Liver (tissue), 9 donors: Measurements from ENCODE around the gene ZNF83. TPM values are rescaled to one million over a fixed set of nuclear protein-coding genes. Genes with fewer than 3 reads are reported as not detected.

Source experiments
- DNase-seq: peaks from one replicate; pipeline ENCODE4 v3.0.0-alpha.2; 2017; ENCODE audit warnings: low spot score
- H3K27ac ChIP-seq, 2 donors: one replicate each; pipeline ENCODE4 v1.7.0; 2013; ENCODE audit warnings: inconsistent platforms in 2 of 2, low read length in 2 of 2, control low read depth in 1 of 2, low read depth in 1 of 2, mild to moderate bottlenecking in 1 of 2
- H3K27me3 ChIP-seq, 4 donors: one replicate each; pipeline versions ENCODE4 v1.6.1 to v1.7.0; 2013; ENCODE audit warnings: low read length in 3 of 4, inconsistent platforms in 1 of 4, mild to moderate bottlenecking in 1 of 4, moderate library complexity in 1 of 4; ENCODE audit not compliant: control insufficient read depth in 4 of 4, insufficient read depth in 4 of 4
- H3K36me3 ChIP-seq, 4 donors: one replicate each; pipeline versions ENCODE4 v1.6.1 to v1.7.0; 2013; ENCODE audit warnings: low read length in 3 of 4, mild to moderate bottlenecking in 3 of 4, low read depth in 1 of 4, moderate library complexity in 1 of 4; ENCODE audit not compliant: control insufficient read depth in 4 of 4, insufficient read depth in 3 of 4
- H3K4me1 ChIP-seq, 4 donors: one replicate each; pipeline versions ENCODE4 v1.6.1 to v1.7.0; 2013; ENCODE audit warnings: low read length in 3 of 4, mild to moderate bottlenecking in 3 of 4, moderate library complexity in 1 of 4; ENCODE audit not compliant: control insufficient read depth in 4 of 4, insufficient read depth in 4 of 4
- H3K4me3 ChIP-seq, 3 donors: one replicate each; pipeline versions ENCODE4 v1.6.1 to v1.7.0; 2013; ENCODE audit warnings: low read length in 3 of 3, control low read depth in 1 of 3, low read depth in 1 of 3, mild to moderate bottlenecking in 1 of 3
- H3K9ac ChIP-seq, 2 donors: one replicate each; pipeline ENCODE4 v1.7.0; 2013; ENCODE audit warnings: low read length in 2 of 2, mild to moderate bottlenecking in 2 of 2, moderate library complexity in 2 of 2, control low read depth in 1 of 2, low read depth in 1 of 2
- H3K9me3 ChIP-seq, 4 donors: one replicate each; pipeline versions ENCODE4 v1.6.1 to v1.7.0; 2013; ENCODE audit warnings: low read length in 3 of 4; ENCODE audit not compliant: control insufficient read depth in 4 of 4
- EGR1 ChIP-seq, 2 donors: IDR thresholded peaks; 2 replicates each; pipeline ENCODE4 v1.6.1; 2016 to 2018; ENCODE audit warnings: antibody characterized with exemption in 2 of 2, low read depth in 2 of 2
- FOXA1 ChIP-seq: IDR thresholded peaks from 2 replicates; pipeline ENCODE4 v1.6.1; 2016; ENCODE audit warnings: antibody characterized with exemption
- FOXA2 ChIP-seq: IDR thresholded peaks from 2 replicates; pipeline ENCODE4 v1.6.1; 2016; ENCODE audit warnings: antibody characterized with exemption
- GABPA ChIP-seq, 2 donors: IDR thresholded peaks in 1 of 2; conservative IDR thresholded peaks in 1 of 2; 2 replicates each; pipeline ENCODE4 v1.6.1; 2016; ENCODE audit warnings: antibody characterized with exemption in 2 of 2, mild to moderate bottlenecking in 1 of 2, moderate library complexity in 1 of 2
- HNF4A ChIP-seq, 2 donors: conservative IDR thresholded peaks; 2 replicates each; pipeline ENCODE4 v1.6.1; 2016; ENCODE audit warnings: antibody characterized with exemption in 2 of 2, mild to moderate bottlenecking in 2 of 2
- HNF4G ChIP-seq: IDR thresholded peaks from 2 replicates; pipeline ENCODE4 v1.6.1; 2016; ENCODE audit warnings: antibody characterized with exemption
- JUND ChIP-seq, 2 donors: IDR thresholded peaks; 2 replicates each; pipeline ENCODE4 v1.6.1; 2016; ENCODE audit warnings: antibody characterized with exemption in 2 of 2
- MAX ChIP-seq: IDR thresholded peaks from 2 replicates; pipeline ENCODE4 v1.6.1; 2016; ENCODE audit warnings: antibody characterized with exemption
- NR2F2 ChIP-seq: IDR thresholded peaks from 2 replicates; pipeline ENCODE4 v1.6.1; 2016; ENCODE audit warnings: antibody characterized with exemption
- RAD21 ChIP-seq, 2 donors: IDR thresholded peaks; 2 replicates each; pipeline ENCODE4 v1.6.1; 2016; ENCODE audit warnings: antibody characterized with exemption in 2 of 2, mild to moderate bottlenecking in 2 of 2
- RXRA ChIP-seq, 2 donors: IDR thresholded peaks; 2 replicates each; pipeline ENCODE4 v1.6.1; 2017 to 2018; ENCODE audit warnings: antibody characterized with exemption in 2 of 2, mild to moderate bottlenecking in 1 of 2
- SP1 ChIP-seq: IDR thresholded peaks from 2 replicates; pipeline ENCODE4 v1.6.1; 2018; ENCODE audit warnings: antibody characterized with exemption, mild to moderate bottlenecking
- TAF1 ChIP-seq: conservative IDR thresholded peaks from 2 replicates; pipeline ENCODE4 v1.6.1; 2016; ENCODE audit warnings: antibody characterized with exemption, mild to moderate bottlenecking
- YY1 ChIP-seq: IDR thresholded peaks from 2 replicates; pipeline ENCODE4 v1.6.1; 2016; ENCODE audit warnings: antibody characterized with exemption, mild to moderate bottlenecking
- ZBTB33 ChIP-seq: IDR thresholded peaks from 2 replicates; pipeline ENCODE4 v1.6.1; 2016; ENCODE audit warnings: antibody characterized with exemption
- WGBS: extraction: QIAGEN DNeasy Blood & Tissue Kit; methylation state at CpG from one replicate; pipeline ENCODE4 v1.1.7; 2013; 5-methylcytosine and 5-hydroxymethylcytosine counted together
- polyA plus RNA-seq, 2 donors: library from polyadenylated mRNA; stranded (reverse) in 1 of 2; unstranded in 1 of 2; fragments of 200-250 nt in 1 of 2; fragments of >200 nt in 1 of 2; fragmentation: Nextera tagmentation in 1 of 2; extraction: Ambion mirVana in 1 of 2; gene quantifications; one replicate each; pipeline versions ENCODE4 v1.2.1 to v1.2.3, GENCODE V29; 2013 to 2015
- total RNA-seq, 2 donors: library from RNA; depleted of rRNA; stranded (reverse); fragments of >200 nt; gene quantifications; one replicate each; pipeline ENCODE4 v1.2.3, GENCODE V29; 2014
- TF ChIP-seq, protein P1 (sequence below): fragments of 150-350 bp; IDR thresholded peaks from 2 replicates; pipeline ENCODE4 v1.5.1; 2017; ENCODE audit warnings: improper control_type of control experiment, low read depth, low read length; ENCODE audit not compliant: missing input control
- TF ChIP-seq, protein P2 (sequence below): IDR thresholded peaks from 2 replicates; pipeline ENCODE4 v1.6.1; 2016; ENCODE audit warnings: antibody characterized with exemption, mild to moderate bottlenecking
- TF ChIP-seq, protein P3 (sequence below): IDR thresholded peaks from 2 replicates; pipeline ENCODE4 v1.6.1; 2016; ENCODE audit warnings: antibody characterized with exemption
- donor health status: healthy.
- donor health status: healthy.
- donor health status: healthy.
- donor health status: healthy.
- donor health status: healthy.

The ZNF83 gene
- total and polyA plus RNA-seq, 4 donors, result 2.7 to 19.8 (median 5.9) TPM

DNA sequence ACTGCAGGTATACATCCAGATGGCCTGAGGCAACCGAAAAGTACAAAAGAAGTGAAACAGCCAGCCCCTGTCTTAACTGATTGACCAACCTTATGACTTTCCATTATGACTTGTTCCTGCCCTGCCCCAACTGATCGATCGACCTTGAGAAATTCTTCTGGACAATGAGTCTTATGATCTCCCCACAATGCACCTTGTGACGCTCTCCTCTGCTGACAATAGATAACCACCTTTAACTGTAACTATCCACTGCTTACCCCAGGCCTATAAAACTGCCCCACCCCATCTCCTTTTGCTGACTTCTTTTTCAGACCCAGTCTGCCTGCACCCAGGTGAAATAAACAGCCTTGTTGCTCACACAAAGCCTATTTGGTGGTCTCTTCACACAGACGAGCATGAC, 11.2 kb downstream of the ZNF83 start:
- Histone ChIP-seq H3K4me3 (no peak overlapping the region), H3K36me3 (peaks cover 3 to 22% (median 9%) of the 10 kb centered on the region in 4 donors), H3K9ac (no peak overlapping the region), H3K27ac (no peak overlapping the region), H3K27me3 (no peaks in the 10 kb centered on the region), H3K9me3 (peaks cover 5 to 8% (median 6%) of the 10 kb centered on the region in 4 donors), H3K4me1 (no peaks in the 10 kb centered on the region)
- TF ChIP-seq, protein P1, sequence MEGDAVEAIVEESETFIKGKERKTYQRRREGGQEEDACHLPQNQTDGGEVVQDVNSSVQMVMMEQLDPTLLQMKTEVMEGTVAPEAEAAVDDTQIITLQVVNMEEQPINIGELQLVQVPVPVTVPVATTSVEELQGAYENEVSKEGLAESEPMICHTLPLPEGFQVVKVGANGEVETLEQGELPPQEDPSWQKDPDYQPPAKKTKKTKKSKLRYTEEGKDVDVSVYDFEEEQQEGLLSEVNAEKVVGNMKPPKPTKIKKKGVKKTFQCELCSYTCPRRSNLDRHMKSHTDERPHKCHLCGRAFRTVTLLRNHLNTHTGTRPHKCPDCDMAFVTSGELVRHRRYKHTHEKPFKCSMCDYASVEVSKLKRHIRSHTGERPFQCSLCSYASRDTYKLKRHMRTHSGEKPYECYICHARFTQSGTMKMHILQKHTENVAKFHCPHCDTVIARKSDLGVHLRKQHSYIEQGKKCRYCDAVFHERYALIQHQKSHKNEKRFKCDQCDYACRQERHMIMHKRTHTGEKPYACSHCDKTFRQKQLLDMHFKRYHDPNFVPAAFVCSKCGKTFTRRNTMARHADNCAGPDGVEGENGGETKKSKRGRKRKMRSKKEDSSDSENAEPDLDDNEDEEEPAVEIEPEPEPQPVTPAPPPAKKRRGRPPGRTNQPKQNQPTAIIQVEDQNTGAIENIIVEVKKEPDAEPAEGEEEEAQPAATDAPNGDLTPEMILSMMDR, result no peak
- no peak for TF ChIP-seq GABPA (IDR thresholded peaks at IDR 0.05 in 1 of 2, conservative IDR thresholded peaks at IDR 0.05 in 1 of 2)
- no peak for DNase-seq
- 91% methylated on average over 5 of the region's 5 CpGs for WGBS

- H3K27ac ChIP-seq, result no peak overlapping the region
- H3K4me1 ChIP-seq, result no peaks in the 10 kb centered on the region
- WGBS, result 77% methylated on average over 2 of the region's 2 CpGs
- peaks cover 5 to 18% (median 11%) of the 10 kb centered on the region in 4 donors for H3K9me3 ChIP-seq
- no peak overlapping the region for H3K4me3 ChIP-seq
- peaks cover 6 to 23% (median 12%) of the 10 kb centered on the region in 4 donors for H3K36me3 ChIP-seq
- H3K9ac ChIP-seq, result no peak overlapping the region
- TF ChIP-seq RXRA (IDR thresholded peaks at IDR 0.05) (no peak), SP1 (no peak), YY1 (no peak), GABPA (IDR thresholded peaks at IDR 0.05 in 1 of 2, conservative IDR thresholded peaks at IDR 0.05 in 1 of 2) (no peak), MAX (no peak), HNF4G (no peak), EGR1 (IDR thresholded peaks at IDR 0.05; ENCODE audit: low read depth in 2 of 2) (no peak), FOXA1 (no peak), JUND (IDR thresholded peaks at IDR 0.05) (no peak), ZBTB33 (no peak), RAD21 (IDR thresholded peaks at IDR 0.05) (no peak), TAF1 (no peak), HNF4A (conservative IDR thresholded peaks at IDR 0.05) (no peak), NR2F2 (no peak), FOXA2 (no peak)
- TF ChIP-seq, protein P2, sequence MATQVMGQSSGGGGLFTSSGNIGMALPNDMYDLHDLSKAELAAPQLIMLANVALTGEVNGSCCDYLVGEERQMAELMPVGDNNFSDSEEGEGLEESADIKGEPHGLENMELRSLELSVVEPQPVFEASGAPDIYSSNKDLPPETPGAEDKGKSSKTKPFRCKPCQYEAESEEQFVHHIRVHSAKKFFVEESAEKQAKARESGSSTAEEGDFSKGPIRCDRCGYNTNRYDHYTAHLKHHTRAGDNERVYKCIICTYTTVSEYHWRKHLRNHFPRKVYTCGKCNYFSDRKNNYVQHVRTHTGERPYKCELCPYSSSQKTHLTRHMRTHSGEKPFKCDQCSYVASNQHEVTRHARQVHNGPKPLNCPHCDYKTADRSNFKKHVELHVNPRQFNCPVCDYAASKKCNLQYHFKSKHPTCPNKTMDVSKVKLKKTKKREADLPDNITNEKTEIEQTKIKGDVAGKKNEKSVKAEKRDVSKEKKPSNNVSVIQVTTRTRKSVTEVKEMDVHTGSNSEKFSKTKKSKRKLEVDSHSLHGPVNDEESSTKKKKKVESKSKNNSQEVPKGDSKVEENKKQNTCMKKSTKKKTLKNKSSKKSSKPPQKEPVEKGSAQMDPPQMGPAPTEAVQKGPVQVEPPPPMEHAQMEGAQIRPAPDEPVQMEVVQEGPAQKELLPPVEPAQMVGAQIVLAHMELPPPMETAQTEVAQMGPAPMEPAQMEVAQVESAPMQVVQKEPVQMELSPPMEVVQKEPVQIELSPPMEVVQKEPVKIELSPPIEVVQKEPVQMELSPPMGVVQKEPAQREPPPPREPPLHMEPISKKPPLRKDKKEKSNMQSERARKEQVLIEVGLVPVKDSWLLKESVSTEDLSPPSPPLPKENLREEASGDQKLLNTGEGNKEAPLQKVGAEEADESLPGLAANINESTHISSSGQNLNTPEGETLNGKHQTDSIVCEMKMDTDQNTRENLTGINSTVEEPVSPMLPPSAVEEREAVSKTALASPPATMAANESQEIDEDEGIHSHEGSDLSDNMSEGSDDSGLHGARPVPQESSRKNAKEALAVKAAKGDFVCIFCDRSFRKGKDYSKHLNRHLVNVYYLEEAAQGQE, result no peak
- TF ChIP-seq, protein P1, result no peak
- TF ChIP-seq, protein P3, sequence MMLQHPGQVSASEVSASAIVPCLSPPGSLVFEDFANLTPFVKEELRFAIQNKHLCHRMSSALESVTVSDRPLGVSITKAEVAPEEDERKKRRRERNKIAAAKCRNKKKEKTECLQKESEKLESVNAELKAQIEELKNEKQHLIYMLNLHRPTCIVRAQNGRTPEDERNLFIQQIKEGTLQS, result no peak
- no peak for DNase-seq
- H3K27me3 ChIP-seq, result no peaks in the 10 kb centered on the region
These were observed 15.9 kb downstream of the ZNF83 start for GRCh38 chr19:52622261-52622660.
